NCI-H524 treated with DMSO at 0.1 percent for 48 hours (cell line): Measurements from ENCODE around the gene HEXIM1.
A peak's percentile ranks its signal among the peaks of the same experiment; 100 is the strongest.

ENCODE experiments used
- DNase-seq: peaks from one replicate; lab custom pipeline; 2025; lab: John Stamatoyannopoulos, UW

The HEXIM1 gene

GRCh38 chr17:45147581-45148182, 593 bp upstream of the HEXIM1 start:
- peak; percentile 98 for DNase-seq

DNA sequence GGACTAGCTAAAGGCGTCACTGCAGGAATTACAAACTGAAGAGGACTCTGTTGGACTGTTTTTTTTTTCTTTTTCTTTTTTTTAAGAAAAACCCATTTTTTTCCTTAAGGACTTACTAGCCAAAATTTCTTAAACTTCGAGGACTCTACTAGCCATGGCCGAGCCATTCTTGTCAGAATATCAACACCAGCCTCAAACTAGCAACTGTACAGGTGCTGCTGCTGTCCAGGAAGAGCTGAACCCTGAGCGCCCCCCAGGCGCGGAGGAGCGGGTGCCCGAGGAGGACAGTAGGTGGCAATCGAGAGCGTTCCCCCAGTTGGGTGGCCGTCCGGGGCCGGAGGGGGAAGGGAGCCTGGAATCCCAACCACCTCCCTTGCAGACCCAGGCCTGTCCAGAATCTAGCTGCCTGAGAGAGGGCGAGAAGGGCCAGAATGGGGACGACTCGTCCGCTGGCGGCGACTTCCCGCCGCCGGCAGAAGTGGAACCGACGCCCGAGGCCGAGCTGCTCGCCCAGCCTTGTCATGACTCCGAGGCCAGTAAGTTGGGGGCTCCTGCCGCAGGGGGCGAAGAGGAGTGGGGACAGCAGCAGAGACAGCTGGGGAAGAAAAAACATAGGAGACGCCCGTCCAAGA, 878 bp downstream of the HEXIM1 start:
- DNase-seq = peak; percentile 76

DNA sequence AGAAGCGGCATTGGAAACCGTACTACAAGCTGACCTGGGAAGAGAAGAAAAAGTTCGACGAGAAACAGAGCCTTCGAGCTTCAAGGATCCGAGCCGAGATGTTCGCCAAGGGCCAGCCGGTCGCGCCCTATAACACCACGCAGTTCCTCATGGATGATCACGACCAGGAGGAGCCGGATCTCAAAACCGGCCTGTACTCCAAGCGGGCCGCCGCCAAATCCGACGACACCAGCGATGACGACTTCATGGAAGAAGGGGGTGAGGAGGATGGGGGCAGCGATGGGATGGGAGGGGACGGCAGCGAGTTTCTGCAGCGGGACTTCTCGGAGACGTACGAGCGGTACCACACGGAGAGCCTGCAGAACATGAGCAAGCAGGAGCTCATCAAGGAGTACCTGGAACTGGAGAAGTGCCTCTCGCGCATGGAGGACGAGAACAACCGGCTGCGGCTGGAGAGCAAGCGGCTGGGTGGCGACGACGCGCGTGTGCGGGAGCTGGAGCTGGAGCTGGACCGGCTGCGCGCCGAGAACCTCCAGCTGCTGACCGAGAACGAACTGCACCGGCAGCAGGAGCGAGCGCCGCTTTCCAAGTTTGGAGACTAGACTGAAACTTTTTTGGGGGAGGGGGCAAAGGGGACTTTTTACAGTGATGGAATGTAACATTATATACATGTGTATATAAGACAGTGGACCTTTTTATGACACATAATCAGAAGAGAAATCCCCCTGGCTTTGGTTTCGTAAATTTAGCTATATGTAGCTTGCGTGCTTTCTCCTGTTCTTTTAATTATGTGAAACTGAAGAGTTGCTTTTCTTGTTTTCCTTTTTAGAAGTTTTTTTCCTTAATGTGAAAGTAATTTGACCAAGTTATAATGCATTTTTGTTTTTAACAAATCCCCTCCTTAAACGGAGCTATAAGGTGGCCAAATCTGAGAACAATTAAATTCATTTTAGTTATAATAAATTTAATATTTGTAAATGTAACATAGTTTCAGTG, 1.7 kb downstream of the HEXIM1 start:
- DNase-seq = no peak

- DNase-seq = no peak
These were observed 2.9 kb downstream of the HEXIM1 start for GRCh38 chr17:45150911-45151809.

DNA sequence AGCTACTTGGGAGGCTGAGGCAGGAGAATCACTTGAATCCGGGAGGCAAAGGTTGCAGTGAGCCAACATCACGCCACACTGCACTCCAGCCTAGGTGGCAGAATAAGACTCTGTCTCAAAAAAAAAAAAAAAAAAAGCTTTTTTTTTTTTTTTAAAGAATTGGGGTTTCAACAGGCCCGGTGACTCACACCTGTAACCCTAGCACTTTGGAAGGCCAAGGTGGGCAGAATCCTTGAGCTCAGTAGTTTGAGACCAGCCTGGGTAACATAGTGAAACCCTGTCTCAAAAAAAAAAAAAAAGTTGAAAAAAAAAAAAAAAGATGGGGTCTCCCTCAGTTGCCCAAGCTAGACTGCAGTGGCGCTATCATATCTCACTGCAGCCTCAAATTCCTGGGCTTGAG, 6.8 kb downstream of the HEXIM1 start:
- no peak for DNase-seq

DNA sequence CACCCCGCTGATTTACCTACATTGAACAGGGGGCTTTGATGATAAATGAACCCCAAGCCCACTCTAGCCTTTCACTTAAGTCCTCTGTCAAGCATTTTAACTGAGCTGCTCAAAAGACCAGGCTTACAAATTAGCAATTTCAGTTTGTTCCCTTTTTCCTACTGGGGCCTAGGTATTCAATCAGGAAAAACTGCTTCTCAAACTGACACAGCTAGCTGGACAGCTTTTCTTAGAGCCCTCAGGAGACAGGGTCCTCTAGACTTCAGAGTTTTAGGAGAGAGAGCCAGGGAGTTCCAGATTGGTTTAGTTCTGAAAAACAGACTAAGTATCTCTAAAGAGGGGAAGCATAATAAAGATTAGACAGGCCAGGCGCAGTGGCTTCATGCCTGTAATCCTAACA, 7.2 kb downstream of the HEXIM1 start:
- no peak for DNase-seq

GRCh38 chr17:45156242-45156641, 8.0 kb downstream of the HEXIM1 start:
- DNase-seq = no peak

GRCh38 chr17:45160447-45161287, 12.4 kb downstream of the HEXIM1 start:
- DNase-seq = peak; percentile 52

DNA sequence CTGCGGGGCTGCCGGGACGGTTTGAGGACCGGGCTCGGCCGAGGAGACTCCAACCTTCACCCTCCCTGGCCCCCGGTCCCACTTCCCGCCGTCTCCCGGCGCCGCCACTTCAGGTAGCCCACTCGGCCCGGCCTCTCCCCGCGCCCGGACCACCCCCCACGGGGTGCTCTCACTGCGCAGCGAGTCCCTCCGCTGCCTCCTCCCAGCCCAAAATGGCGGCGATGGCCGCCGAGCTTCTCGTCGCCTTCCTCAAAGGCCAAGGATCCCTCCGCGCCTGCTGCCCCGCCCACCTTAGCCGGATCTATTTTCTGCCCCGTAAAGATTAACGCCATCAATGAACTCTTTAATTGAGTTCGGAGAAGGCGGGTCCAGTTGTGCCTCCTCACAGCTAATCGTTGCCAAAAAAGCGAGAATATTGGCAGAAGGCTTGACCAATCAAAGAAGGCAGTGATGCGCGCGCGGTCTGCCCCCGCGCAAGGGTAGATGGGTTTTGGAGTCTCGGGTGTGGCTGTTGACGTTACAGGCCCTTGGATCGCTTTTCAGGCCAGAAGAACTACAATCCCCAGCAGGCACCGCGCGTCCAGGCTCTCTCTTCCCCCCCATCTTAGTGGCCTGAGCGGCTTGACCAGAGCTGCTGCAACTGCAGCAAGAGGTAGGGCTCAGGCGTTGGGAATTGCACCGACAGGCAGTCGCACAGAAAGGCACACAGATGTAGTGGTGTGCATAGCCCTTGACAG, 13.2 kb downstream of the HEXIM1 start, which contains the start of gene HEXIM2:
Gene HEXIM2 (plus strand): TSS at position 588 of the 737 bp plus-strand sequence. CDS start 919 bp downstream, outside the sequence.
- peak; percentile 100 for DNase-seq

GRCh38 chr17:45162025-45162687, 13.9 kb downstream of the HEXIM1 start:
- DNase-seq = no peak

- no peak for DNase-seq
These were observed 16.5 kb downstream of the HEXIM1 start for GRCh38 chr17:45164734-45165269.

GRCh38 chr17:45168991-45169752, 20.9 kb downstream of the HEXIM1 start:
- no peak for DNase-seq

DNA sequence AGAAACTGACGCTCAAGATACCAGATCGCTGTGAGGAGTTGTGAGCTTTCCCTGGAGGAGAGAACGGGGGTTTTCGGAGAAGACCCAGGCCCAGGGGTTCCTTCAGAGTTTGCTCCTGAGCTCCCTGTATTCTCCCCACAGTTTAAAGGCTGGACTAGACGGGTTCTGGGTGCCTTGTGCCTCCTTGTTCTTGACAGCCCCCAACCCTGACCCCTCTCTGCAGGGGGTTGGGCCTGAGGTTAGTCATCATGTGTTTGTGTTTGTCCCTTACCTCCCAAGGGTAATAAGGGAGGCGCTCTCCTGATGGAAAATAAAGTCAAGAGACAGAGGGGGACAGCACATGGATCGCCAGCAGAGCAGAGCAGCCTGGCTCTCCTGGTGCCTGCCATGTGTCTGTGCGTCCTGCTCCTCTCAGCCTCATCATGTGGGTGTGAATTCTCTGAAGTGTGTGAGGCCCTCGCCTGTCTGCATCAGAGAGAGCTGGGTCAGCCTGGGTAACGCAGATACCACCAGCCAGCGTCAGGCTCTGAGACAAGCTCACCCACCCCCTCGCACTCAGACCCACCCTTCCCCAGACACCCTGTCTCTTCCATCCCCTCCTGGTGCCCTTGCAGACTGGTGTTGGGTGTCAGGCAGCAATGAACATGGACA, 22.1 kb downstream of the HEXIM1 start:
- no peak for DNase-seq

- DNase-seq = no peak
These were observed 22.7 kb downstream of the HEXIM1 start for GRCh38 chr17:45170931-45171337.

- no peak for DNase-seq
These were observed 23.3 kb downstream of the HEXIM1 start for GRCh38 chr17:45171338-45172231.

DNA sequence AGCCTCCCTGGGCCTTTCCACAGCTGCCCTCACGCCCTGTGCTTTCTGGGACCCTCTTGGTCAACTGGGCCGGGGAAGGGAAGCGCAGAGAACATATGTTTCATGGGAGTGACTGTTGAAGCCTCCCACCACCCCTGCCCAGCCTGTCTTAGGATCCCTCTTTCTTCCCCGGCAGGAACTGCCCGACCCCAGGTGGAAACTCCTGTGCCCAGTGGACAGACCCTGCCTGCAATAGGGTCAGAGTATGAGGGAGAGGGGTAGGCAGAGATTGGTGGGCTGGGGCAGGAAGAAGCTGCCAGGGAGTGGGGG, 23.9 kb downstream of the HEXIM1 start:
- DNase-seq = no peak
